ENCODE results near the gene KLHL29. TPM values are rescaled to one million over a fixed set of nuclear protein-coding genes. Genes with fewer than 3 reads are reported as not detected.

Gene KLHL29
- total RNA-seq, 4 donors from 2014 or later = 39.6 to 52.0 (median 40.4) TPM

- no peak for DNase-seq (ENCODE audit: low spot score in 2 of 2)
- H3K27ac ChIP-seq = peak overlapping the region in 3 of 4 donors; percentile 17 to 93 (median 53)
- WGBS, 2 donors = 63 to 68% methylated on average over 9 of the region's 9 CpGs
- H3K4me3 ChIP-seq = no peak overlapping the region
- H3K9me3 ChIP-seq = no peaks in the 10 kb centered on the region
- no peaks in the 10 kb centered on the region for H3K27me3 ChIP-seq
- H3K4me1 ChIP-seq = peaks cover 0 to 88% (median 33%) of the 10 kb centered on the region in 4 donors
- TF ChIP-seq CTCF (IDR thresholded peaks at IDR 0.05) = no peak
- no peak for TF ChIP-seq EP300 (IDR thresholded peaks at IDR 0.05)
- TF ChIP-seq POLR2A (IDR thresholded peaks at IDR 0.05) = no peak
- H3K36me3 ChIP-seq = peaks cover 0 to under 1% (median 0%) of the 10 kb centered on the region in 3 donors
Observed at GRCh38 chr2:23556929-23557328, 171.9 kb downstream of the KLHL29 start.

GRCh38 chr2:23557455-23557854, 172.5 kb downstream of the KLHL29 start:
- Histone ChIP-seq H3K27me3 (no peaks in the 10 kb centered on the region), H3K4me1 (peaks cover 0 to 88% (median 35%) of the 10 kb centered on the region in 4 donors), H3K27ac (peak overlapping the region in 2 of 4 donors; percentile 53 to 93), H3K4me3 (no peak overlapping the region), H3K36me3 (peaks cover 0 to 6% (median 0%) of the 10 kb centered on the region in 3 donors), H3K9me3 (no peaks in the 10 kb centered on the region)
- no peak for DNase-seq (ENCODE audit: low spot score in 2 of 2)
- TF ChIP-seq CTCF (IDR thresholded peaks at IDR 0.05) (no peak), POLR2A (IDR thresholded peaks at IDR 0.05) (no peak), EP300 (IDR thresholded peaks at IDR 0.05) (no peak)
- WGBS, 2 donors = 83 to 93% methylated on average over 9 of the region's 9 CpGs

- H3K4me3 ChIP-seq = no peak overlapping the region
- H3K4me1 ChIP-seq = peaks cover 0 to 89% (median 42%) of the 10 kb centered on the region in 4 donors
- peaks cover 0 to 7% (median 0%) of the 10 kb centered on the region in 3 donors for H3K36me3 ChIP-seq
- no peaks in the 10 kb centered on the region for H3K27me3 ChIP-seq
- TF ChIP-seq CTCF (IDR thresholded peaks at IDR 0.05) (no peak), EP300 (IDR thresholded peaks at IDR 0.05) (no peak), POLR2A (IDR thresholded peaks at IDR 0.05) (no peak)
- 83 to 85% methylated on average over 20 of the region's 20 CpGs for WGBS, 2 donors
- H3K27ac ChIP-seq = peak overlapping the region in 2 of 4 donors; percentile 87 to 93
- no peaks in the 10 kb centered on the region for H3K9me3 ChIP-seq
- no peak for DNase-seq (ENCODE audit: low spot score in 2 of 2)
Observed at GRCh38 chr2:23559561-23560239, 174.7 kb downstream of the KLHL29 start.

DNA sequence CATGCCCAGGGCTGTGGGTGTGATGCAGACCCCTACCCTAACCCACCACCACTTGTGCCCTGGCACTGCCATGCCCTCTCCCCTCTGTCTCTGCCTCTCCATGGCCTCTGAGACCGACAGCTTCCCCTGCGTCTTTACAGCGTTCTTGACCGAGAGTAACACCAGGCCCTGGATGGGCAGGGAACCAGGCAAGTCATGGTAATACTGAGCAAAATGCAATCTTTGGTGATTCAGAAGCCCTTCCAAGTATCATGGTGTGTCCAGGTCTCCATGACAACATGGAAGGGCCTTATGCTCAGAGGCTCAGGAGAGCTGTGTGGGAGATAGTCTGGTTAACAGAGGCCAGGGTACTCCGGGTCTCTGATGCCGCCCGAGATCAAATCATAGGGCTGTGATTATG, 176.1 kb downstream of the KLHL29 start:
- Histone ChIP-seq H3K36me3 (peaks cover 0 to 7% (median 0%) of the 10 kb centered on the region in 3 donors), H3K9me3 (no peaks in the 10 kb centered on the region), H3K4me3 (no peak overlapping the region), H3K27ac (peak overlapping the region in 2 of 4 donors; percentile 87 to 93), H3K4me1 (peaks cover 0 to 89% (median 51%) of the 10 kb centered on the region in 4 donors), H3K27me3 (no peaks in the 10 kb centered on the region)
- 87 to 93% methylated on average over 7 of the region's 7 CpGs for WGBS, 2 donors
- DNase-seq (ENCODE audit: low spot score in 2 of 2) = peak in 1 of 2 donors; percentile 34
- TF ChIP-seq POLR2A (IDR thresholded peaks at IDR 0.05) = no peak
- no peak for TF ChIP-seq CTCF (IDR thresholded peaks at IDR 0.05)
- TF ChIP-seq EP300 (IDR thresholded peaks at IDR 0.05) = no peak

GRCh38 chr2:23561544-23561943, 176.6 kb downstream of the KLHL29 start:
- WGBS, 2 donors = 46 to 68% methylated on average over 9 of the region's 9 CpGs
- no peak for TF ChIP-seq EP300 (IDR thresholded peaks at IDR 0.05)
- TF ChIP-seq CTCF (IDR thresholded peaks at IDR 0.05) = no peak
- no peak for TF ChIP-seq POLR2A (IDR thresholded peaks at IDR 0.05)
- Histone ChIP-seq H3K4me3 (no peak overlapping the region), H3K4me1 (peaks cover 0 to 89% (median 53%) of the 10 kb centered on the region in 4 donors), H3K36me3 (peaks cover 0 to 7% (median 0%) of the 10 kb centered on the region in 3 donors), H3K27me3 (no peaks in the 10 kb centered on the region), H3K27ac (peak overlapping the region in 2 of 4 donors; percentile 87 to 93), H3K9me3 (no peaks in the 10 kb centered on the region)
- DNase-seq (ENCODE audit: low spot score in 2 of 2) = no peak

Data from tibial nerve (tissue), 4 donors.